Loucy (cell line): ENCODE results near the gene OTOP1.
"Not testable (repeated sequence)": the region's sequence is repeated elsewhere in the genome, so short reads cannot be mapped to it uniquely, and the experiment has no call there.

Experiments
- H2AFZ ChIP-seq: fragments of 200-600 bp; sonication (generic); 2 replicates; pipeline ENCODE4 v1.6.0; 2016; ENCODE audit warnings: antibody characterized with exemption, mild to moderate bottlenecking, low read length, moderate library complexity
- H3F3A ChIP-seq: fragments of 200-600 bp; 2 replicates; pipeline ENCODE4 v1.6.0; 2016; ENCODE audit warnings: antibody characterized with exemption, low read depth, mild to moderate bottlenecking
- H3K27me3 ChIP-seq: fragments of 200-600 bp; sonication (generic); 2 replicates; pipeline ENCODE4 v1.6.1; 2014; ENCODE audit warnings: low read length, mild to moderate bottlenecking; ENCODE audit not compliant: insufficient read depth, poor library complexity, severe bottlenecking
- H3K36me3 ChIP-seq: fragments of 200-600 bp; sonication (generic); 2 replicates; pipeline ENCODE4 v1.6.1; 2016; ENCODE audit warnings: low read length; ENCODE audit not compliant: insufficient read depth
- H3K4me1 ChIP-seq: fragments of 200-600 bp; sonication (generic); 2 replicates; pipeline ENCODE4 v1.5.1; 2014; ENCODE audit warnings: low read length, mild to moderate bottlenecking; ENCODE audit not compliant: insufficient read depth, poor library complexity, severe bottlenecking
- H3K4me2 ChIP-seq: fragments of 200-600 bp; sonication (generic); 2 replicates; pipeline ENCODE4 v1.6.0; 2014; ENCODE audit warnings: antibody characterized with exemption, low read length, low read depth, mild to moderate bottlenecking; ENCODE audit not compliant: poor library complexity, severe bottlenecking
- H3K4me3 ChIP-seq: fragments of 200-600 bp; sonication (generic); 2 replicates; pipeline ENCODE4 v1.5.1; 2014; ENCODE audit warnings: low read length, mild to moderate bottlenecking, mixed read lengths; ENCODE audit not compliant: poor library complexity, severe bottlenecking
- H3K79me2 ChIP-seq: fragments of 200-600 bp; sonication (generic); 2 replicates; pipeline ENCODE4 v1.6.1; 2014; ENCODE audit warnings: low read length; ENCODE audit not compliant: insufficient read depth
- H3K9ac ChIP-seq: fragments of 200-600 bp; sonication (generic); 2 replicates; pipeline ENCODE4 v1.6.0; 2014; ENCODE audit warnings: mild to moderate bottlenecking, low read depth, low read length, moderate library complexity; ENCODE audit not compliant: poor library complexity, severe bottlenecking
- H3K9me2 ChIP-seq: fragments of 200-600 bp; sonication (generic); replicated peaks from 2 replicates; pipeline ENCODE4 v1.6.1; 2016; ENCODE audit warnings: low read depth, low read length, mixed read lengths
- H3K9me3 ChIP-seq: fragments of 200-600 bp; sonication (generic); 2 replicates; pipeline ENCODE4 v1.6.1; 2014; ENCODE audit warnings: mild to moderate bottlenecking, antibody characterized with exemption, low read length, low read depth; ENCODE audit not compliant: insufficient read depth
- H4K20me1 ChIP-seq: fragments of 200-600 bp; sonication (generic); 2 replicates; pipeline ENCODE4 v1.6.0; 2014; ENCODE audit warnings: antibody characterized with exemption, low read length, mild to moderate bottlenecking; ENCODE audit not compliant: insufficient read depth, poor library complexity, severe bottlenecking
- TF ChIP-seq, protein P1 (sequence below): fragments of 200-600 bp; sonication (generic); conservative IDR thresholded peaks from 2 replicates; pipeline ENCODE4 v1.5.1; 2014; ENCODE audit warnings: mild to moderate bottlenecking, antibody characterized with exemption, low read length

The OTOP1 gene

DNA sequence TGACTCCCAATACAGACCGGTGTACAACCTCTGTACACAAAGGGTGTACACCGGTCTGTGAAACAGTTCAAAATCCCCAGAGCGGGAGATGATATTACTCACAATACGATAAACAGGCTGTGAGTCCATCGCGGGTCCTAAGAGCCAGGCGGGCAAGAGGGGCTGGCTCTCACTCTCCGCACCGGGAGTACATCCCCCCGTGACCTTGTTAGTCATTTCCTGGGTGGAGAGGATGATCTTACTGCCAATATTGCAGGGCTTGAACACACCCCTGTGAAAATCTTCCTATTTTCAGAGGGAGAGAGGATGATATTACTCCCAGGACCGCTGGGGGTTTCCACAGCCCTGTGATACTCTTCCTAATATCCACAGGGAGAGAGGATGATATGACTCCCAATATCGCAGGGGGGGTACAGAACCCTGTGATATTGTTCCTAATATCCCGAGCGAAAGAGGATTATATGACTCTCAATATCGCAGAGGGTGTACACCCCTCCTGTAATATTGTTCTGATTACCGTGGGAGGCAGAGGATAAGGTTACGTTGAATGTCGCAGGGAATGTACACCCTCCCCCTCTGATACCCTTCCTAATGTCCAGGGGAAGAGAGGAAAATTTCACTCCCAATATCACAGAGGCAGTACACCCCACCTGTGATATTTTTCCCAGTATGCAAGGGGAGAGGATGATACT, 60.9 kb downstream of the OTOP1 start:
- not testable (repeated sequence) for H3K4me1 ChIP-seq, H3K9ac ChIP-seq, H3F3A ChIP-seq, H3K36me3 ChIP-seq, H3K9me2 ChIP-seq, H3K27me3 ChIP-seq, H4K20me1 ChIP-seq, H3K4me2 ChIP-seq, H3K4me3 ChIP-seq, H2AFZ ChIP-seq, H3K9me3 ChIP-seq, H3K79me2 ChIP-seq

DNA sequence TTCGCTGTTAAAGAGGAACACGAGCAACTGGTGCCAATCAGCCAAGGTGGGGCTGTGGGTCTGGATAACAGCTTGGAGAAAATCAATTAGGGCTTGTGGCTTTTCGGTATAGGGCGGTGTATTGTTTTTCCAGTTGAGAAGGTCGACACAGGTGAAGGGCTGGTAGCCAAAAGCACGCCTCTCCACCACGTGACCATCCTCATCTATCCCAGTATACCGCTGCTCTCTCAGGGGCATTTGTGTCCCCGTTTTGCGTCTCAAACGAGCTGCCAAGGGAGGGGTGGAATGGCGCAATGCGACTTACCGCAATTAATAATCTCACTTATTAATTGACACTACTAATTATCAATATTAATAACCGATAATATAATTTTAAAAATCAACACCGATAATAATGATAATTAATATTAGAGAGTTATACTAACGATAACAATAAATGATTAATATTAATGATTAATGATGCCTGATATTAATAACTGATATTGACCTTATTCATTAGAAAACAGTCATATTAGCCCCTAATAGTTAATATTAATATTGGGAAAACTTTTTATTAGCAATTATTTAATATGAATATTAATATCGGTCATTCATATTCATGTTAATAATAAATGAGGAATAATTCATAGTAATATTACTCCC, 62.1 kb downstream of the OTOP1 start:
- not testable (repeated sequence) for H3K4me3 ChIP-seq, H3K79me2 ChIP-seq, H3K4me2 ChIP-seq, H3F3A ChIP-seq, H2AFZ ChIP-seq, H3K9ac ChIP-seq, H3K36me3 ChIP-seq, H3K9me2 ChIP-seq, H3K4me1 ChIP-seq, H3K9me3 ChIP-seq, H3K27me3 ChIP-seq, H4K20me1 ChIP-seq

DNA sequence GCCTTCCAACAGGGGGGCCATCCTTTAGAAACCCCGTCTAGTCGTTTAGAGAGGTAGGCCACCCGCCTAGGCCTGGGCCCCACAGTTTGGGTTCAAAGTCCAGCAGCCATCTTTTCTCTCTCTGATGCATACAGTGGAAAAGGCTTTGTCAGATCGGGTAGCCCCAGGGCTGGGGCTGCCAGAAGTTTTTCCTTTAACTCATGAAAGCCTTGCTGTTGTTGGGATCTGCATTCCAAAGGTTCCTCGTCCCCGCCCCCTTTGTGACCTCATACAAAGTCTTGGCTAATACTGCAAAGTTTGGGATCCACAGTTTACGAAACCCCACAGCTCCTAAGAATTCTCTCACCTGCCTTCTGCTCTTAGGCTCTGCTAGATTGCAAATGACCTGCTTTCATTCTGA, 64.5 kb downstream of the OTOP1 start:
- not testable (repeated sequence) for H3K36me3 ChIP-seq, H3K79me2 ChIP-seq, H4K20me1 ChIP-seq, H3K27me3 ChIP-seq, H3K4me1 ChIP-seq, H3K9me3 ChIP-seq, H3K9me2 ChIP-seq, H3K4me2 ChIP-seq, H3F3A ChIP-seq, H3K9ac ChIP-seq, H3K4me3 ChIP-seq, H2AFZ ChIP-seq

DNA sequence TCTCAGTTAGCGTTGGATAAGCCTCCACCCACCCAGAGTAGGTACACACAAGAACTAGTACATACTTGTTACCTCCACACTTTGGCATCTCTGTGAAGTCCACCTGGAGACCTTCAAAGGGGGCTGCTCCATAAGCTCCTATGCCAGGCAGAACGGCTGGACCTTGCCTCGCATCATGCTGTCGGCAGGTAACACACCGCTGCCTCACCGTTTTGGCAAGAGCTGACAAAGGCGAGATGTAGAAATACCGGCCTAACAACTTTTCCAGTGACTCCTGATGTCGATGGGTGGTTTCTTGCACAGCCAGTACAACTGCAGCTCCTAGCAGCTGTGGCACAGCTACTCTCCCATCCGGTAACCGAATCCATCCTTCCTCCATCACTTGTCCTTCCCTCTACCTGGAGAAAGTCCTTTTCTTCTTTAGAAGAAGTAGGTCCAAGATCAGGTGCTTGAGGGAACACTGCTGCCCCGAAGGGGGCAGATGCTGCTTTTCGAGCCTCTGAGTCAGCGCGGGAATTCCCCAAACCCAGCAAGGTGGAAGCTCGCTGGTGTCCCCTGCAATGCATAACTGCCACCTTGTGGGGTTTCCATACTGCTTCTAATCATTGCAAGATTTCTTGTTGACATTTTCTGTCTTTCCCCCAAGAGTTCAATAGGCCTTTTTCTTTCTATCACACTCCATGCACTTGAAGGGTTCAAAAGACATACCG, 65.6 kb downstream of the OTOP1 start:
- H3K4me3 ChIP-seq, H4K20me1 ChIP-seq, H3K36me3 ChIP-seq, H3F3A ChIP-seq, H3K4me2 ChIP-seq, H3K4me1 ChIP-seq, H3K27me3 ChIP-seq, H3K9ac ChIP-seq, H3K9me3 ChIP-seq, H3K79me2 ChIP-seq, H3K9me2 ChIP-seq, H2AFZ ChIP-seq: not testable (repeated sequence)

DNA sequence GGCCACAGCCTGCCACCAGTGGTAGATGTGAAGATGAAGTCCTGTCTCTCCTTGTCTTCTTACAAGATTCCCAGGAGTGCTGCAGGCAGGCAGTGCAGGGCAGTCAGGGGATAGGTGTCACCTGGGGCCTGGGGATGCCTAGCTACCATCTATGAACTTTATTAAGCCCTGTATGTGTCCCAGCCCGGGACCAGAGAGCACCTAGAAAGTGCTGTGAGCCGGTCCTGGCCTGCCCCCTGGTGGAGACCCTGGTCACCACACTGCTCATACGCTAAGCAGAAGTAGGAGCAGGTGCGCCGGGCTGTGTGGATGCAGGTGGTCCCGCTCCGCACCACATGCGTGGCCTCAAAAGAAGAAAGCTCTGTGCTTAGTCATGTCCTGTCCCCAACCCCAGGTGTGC, 81.1 kb downstream of the OTOP1 start:
- TF ChIP-seq, protein P1, sequence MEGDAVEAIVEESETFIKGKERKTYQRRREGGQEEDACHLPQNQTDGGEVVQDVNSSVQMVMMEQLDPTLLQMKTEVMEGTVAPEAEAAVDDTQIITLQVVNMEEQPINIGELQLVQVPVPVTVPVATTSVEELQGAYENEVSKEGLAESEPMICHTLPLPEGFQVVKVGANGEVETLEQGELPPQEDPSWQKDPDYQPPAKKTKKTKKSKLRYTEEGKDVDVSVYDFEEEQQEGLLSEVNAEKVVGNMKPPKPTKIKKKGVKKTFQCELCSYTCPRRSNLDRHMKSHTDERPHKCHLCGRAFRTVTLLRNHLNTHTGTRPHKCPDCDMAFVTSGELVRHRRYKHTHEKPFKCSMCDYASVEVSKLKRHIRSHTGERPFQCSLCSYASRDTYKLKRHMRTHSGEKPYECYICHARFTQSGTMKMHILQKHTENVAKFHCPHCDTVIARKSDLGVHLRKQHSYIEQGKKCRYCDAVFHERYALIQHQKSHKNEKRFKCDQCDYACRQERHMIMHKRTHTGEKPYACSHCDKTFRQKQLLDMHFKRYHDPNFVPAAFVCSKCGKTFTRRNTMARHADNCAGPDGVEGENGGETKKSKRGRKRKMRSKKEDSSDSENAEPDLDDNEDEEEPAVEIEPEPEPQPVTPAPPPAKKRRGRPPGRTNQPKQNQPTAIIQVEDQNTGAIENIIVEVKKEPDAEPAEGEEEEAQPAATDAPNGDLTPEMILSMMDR: peak; percentile 43
- H3K9me3 ChIP-seq, H3K4me1 ChIP-seq, H3F3A ChIP-seq, H3K79me2 ChIP-seq, H3K9ac ChIP-seq, H3K27me3 ChIP-seq, H3K4me2 ChIP-seq, H3K36me3 ChIP-seq, H4K20me1 ChIP-seq, H3K9me2 ChIP-seq, H2AFZ ChIP-seq, H3K4me3 ChIP-seq: not testable (repeated sequence)

DNA sequence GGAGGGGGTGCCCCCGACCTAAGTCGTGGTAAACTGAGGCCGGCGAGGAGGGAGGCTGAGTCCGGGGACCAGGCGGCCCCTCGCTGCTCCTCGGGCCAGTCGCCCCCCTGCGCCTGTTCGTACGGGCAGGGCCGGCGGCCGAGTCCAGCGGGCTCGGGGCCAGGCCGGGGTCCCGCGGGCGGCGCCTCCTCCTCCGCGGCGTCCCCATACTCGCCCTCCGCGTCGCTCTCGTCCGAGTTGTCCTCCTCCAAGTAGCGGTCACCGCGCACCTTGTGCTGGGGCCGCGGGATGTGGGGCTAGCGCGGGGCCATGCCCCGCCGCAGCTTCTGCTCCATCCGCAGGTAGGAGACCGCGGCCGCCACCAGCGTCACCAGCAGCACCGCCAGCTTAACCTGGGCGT, 83.4 kb downstream of the OTOP1 start:
- H3F3A ChIP-seq, H4K20me1 ChIP-seq, H3K9me2 ChIP-seq, H3K4me2 ChIP-seq, H3K4me3 ChIP-seq, H3K79me2 ChIP-seq, H3K9ac ChIP-seq, H2AFZ ChIP-seq, H3K4me1 ChIP-seq, H3K9me3 ChIP-seq, H3K27me3 ChIP-seq, H3K36me3 ChIP-seq: not testable (repeated sequence)
